ENCODE data around the gene GCFC2. TPM values are rescaled to one million over a fixed set of nuclear protein-coding genes. Genes with fewer than 3 reads are reported as not detected.

Gene GCFC2
- total and polyA plus RNA-seq, 4 donors: 10.4 to 28.2 (median 17.2) TPM

- WGBS: 87% methylated on average over 1 of the region's 1 CpG
- Histone ChIP-seq H3K27me3 (ENCODE audit: control insufficient read depth in 4 of 4, insufficient read depth in 4 of 4, low read length in 3 of 4) (no peaks in the 10 kb centered on the region), H3K4me1 (ENCODE audit: control insufficient read depth in 4 of 4, insufficient read depth in 4 of 4, low read length in 3 of 4) (no peaks in the 10 kb centered on the region), H3K9me3 (ENCODE audit: control insufficient read depth in 4 of 4, low read length in 3 of 4) (no peaks in the 10 kb centered on the region), H3K36me3 (ENCODE audit: control insufficient read depth in 4 of 4, insufficient read depth in 3 of 4, low read depth in 1 of 4, low read length in 3 of 4) (no peaks in the 10 kb centered on the region), H3K4me3 (ENCODE audit: low read depth in 1 of 3, low read length in 3 of 3) (no peak overlapping the region), H3K9ac (ENCODE audit: low read depth in 1 of 2, low read length in 2 of 2) (no peak overlapping the region), H3K27ac (ENCODE audit: low read depth in 1 of 2, low read length in 2 of 2) (no peak overlapping the region)
- TF ChIP-seq JUND (IDR thresholded peaks at IDR 0.05): no peak
- no peak for TF ChIP-seq TAF1 (conservative IDR thresholded peaks at IDR 0.05)
- no peak for TF ChIP-seq FOXA2 (IDR thresholded peaks at IDR 0.05)
- TF ChIP-seq NR2F2 (IDR thresholded peaks at IDR 0.05): no peak
- no peak for DNase-seq (ENCODE audit: low spot score)
Observed at GRCh38 chr2:75632813-75633212, 77.9 kb downstream of the GCFC2 start.

GRCh38 chr2:75632091-75632701 is 78.5 kb downstream of the GCFC2 start:
- Histone ChIP-seq H3K9me3 (ENCODE audit: control insufficient read depth in 4 of 4, low read length in 3 of 4) (no peaks in the 10 kb centered on the region), H3K4me1 (ENCODE audit: control insufficient read depth in 4 of 4, insufficient read depth in 4 of 4, low read length in 3 of 4) (no peaks in the 10 kb centered on the region), H3K27me3 (ENCODE audit: control insufficient read depth in 4 of 4, insufficient read depth in 4 of 4, low read length in 3 of 4) (no peaks in the 10 kb centered on the region), H3K27ac (ENCODE audit: low read depth in 1 of 2, low read length in 2 of 2) (no peak overlapping the region), H3K9ac (ENCODE audit: low read depth in 1 of 2, low read length in 2 of 2) (no peak overlapping the region), H3K4me3 (ENCODE audit: low read depth in 1 of 3, low read length in 3 of 3) (no peak overlapping the region), H3K36me3 (ENCODE audit: control insufficient read depth in 4 of 4, insufficient read depth in 3 of 4, low read depth in 1 of 4, low read length in 3 of 4) (no peaks in the 10 kb centered on the region)
- WGBS: 85% methylated on average over 5 of the region's 5 CpGs
- no peak for DNase-seq (ENCODE audit: low spot score)
- no peak for TF ChIP-seq CTCF (IDR thresholded peaks at IDR 0.05; ENCODE audit: low read depth, low read length, missing input control)
- no peak for TF ChIP-seq JUND (IDR thresholded peaks at IDR 0.05)
- TF ChIP-seq, protein P1, sequence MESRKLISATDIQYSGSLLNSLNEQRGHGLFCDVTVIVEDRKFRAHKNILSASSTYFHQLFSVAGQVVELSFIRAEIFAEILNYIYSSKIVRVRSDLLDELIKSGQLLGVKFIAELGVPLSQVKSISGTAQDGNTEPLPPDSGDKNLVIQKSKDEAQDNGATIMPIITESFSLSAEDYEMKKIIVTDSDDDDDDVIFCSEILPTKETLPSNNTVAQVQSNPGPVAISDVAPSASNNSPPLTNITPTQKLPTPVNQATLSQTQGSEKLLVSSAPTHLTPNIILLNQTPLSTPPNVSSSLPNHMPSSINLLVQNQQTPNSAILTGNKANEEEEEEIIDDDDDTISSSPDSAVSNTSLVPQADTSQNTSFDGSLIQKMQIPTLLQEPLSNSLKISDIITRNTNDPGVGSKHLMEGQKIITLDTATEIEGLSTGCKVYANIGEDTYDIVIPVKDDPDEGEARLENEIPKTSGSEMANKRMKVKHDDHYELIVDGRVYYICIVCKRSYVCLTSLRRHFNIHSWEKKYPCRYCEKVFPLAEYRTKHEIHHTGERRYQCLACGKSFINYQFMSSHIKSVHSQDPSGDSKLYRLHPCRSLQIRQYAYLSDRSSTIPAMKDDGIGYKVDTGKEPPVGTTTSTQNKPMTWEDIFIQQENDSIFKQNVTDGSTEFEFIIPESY (IDR thresholded peaks at IDR 0.05): no peak
- no peak for TF ChIP-seq HNF4G (IDR thresholded peaks at IDR 0.05)
- no peak for TF ChIP-seq RXRA (IDR thresholded peaks at IDR 0.05)
- no peak for TF ChIP-seq GABPA (IDR thresholded peaks at IDR 0.05 in 1 of 2, conservative IDR thresholded peaks at IDR 0.05 in 1 of 2)
- TF ChIP-seq FOXA2 (IDR thresholded peaks at IDR 0.05): no peak
- no peak for TF ChIP-seq SP1 (IDR thresholded peaks at IDR 0.05)
- no peak for TF ChIP-seq YY1 (IDR thresholded peaks at IDR 0.05)
- no peak for TF ChIP-seq EGR1 (IDR thresholded peaks at IDR 0.05; ENCODE audit: low read depth in 2 of 2)
- TF ChIP-seq, protein P2, sequence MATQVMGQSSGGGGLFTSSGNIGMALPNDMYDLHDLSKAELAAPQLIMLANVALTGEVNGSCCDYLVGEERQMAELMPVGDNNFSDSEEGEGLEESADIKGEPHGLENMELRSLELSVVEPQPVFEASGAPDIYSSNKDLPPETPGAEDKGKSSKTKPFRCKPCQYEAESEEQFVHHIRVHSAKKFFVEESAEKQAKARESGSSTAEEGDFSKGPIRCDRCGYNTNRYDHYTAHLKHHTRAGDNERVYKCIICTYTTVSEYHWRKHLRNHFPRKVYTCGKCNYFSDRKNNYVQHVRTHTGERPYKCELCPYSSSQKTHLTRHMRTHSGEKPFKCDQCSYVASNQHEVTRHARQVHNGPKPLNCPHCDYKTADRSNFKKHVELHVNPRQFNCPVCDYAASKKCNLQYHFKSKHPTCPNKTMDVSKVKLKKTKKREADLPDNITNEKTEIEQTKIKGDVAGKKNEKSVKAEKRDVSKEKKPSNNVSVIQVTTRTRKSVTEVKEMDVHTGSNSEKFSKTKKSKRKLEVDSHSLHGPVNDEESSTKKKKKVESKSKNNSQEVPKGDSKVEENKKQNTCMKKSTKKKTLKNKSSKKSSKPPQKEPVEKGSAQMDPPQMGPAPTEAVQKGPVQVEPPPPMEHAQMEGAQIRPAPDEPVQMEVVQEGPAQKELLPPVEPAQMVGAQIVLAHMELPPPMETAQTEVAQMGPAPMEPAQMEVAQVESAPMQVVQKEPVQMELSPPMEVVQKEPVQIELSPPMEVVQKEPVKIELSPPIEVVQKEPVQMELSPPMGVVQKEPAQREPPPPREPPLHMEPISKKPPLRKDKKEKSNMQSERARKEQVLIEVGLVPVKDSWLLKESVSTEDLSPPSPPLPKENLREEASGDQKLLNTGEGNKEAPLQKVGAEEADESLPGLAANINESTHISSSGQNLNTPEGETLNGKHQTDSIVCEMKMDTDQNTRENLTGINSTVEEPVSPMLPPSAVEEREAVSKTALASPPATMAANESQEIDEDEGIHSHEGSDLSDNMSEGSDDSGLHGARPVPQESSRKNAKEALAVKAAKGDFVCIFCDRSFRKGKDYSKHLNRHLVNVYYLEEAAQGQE (IDR thresholded peaks at IDR 0.05): no peak
- TF ChIP-seq, protein P3, sequence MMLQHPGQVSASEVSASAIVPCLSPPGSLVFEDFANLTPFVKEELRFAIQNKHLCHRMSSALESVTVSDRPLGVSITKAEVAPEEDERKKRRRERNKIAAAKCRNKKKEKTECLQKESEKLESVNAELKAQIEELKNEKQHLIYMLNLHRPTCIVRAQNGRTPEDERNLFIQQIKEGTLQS (IDR thresholded peaks at IDR 0.05): no peak
- TF ChIP-seq HNF4A (conservative IDR thresholded peaks at IDR 0.05): no peak
- no peak for TF ChIP-seq NR2F2 (IDR thresholded peaks at IDR 0.05)
- TF ChIP-seq, protein P4, sequence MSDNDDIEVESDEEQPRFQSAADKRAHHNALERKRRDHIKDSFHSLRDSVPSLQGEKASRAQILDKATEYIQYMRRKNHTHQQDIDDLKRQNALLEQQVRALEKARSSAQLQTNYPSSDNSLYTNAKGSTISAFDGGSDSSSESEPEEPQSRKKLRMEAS (IDR thresholded peaks at IDR 0.05): no peak
- no peak for TF ChIP-seq TAF1 (conservative IDR thresholded peaks at IDR 0.05)
- no peak for TF ChIP-seq RAD21 (IDR thresholded peaks at IDR 0.05)
- no peak for TF ChIP-seq FOXA1 (IDR thresholded peaks at IDR 0.05)

All from liver (tissue), 9 donors.